ENCODE measurements around the gene ARID1B. TPM values are rescaled to one million over a fixed set of nuclear protein-coding genes. Genes with fewer than 3 reads are reported as not detected.

Gene ARID1B
- total and polyA plus RNA-seq, 9 of the 15 experiments (the other 6 are each of a cell fraction or from before 2014, with no cell fraction given), result 12.5 to 50.5 (median 25.8) TPM

- Histone ChIP-seq H3K9ac (ENCODE audit: insufficient read depth in 1 of 2, low read depth in 2 of 2, low read length in 2 of 2) (no peak overlapping the region), H3K4me1 (replicated peaks in 1 of 2; ENCODE audit: control insufficient read depth in 2 of 2, insufficient read depth in 2 of 2, low read length in 2 of 2) (peaks cover 30 to 73% of the 10 kb centered on the region in 2 experiments), H3K79me2 (ENCODE audit: control insufficient read depth, insufficient read depth, low read length) (no peaks in the 10 kb centered on the region), H3K4me3 (no peak overlapping the region), H3K9me3 (replicated peaks; ENCODE audit: control insufficient read depth, insufficient read depth, low read depth, low read length) (no peaks in the 10 kb centered on the region), H3K27ac (ENCODE audit: extremely low read depth, low read depth, low read length) (no peak overlapping the region), H2AFZ (ENCODE audit: low read depth, low read length) (no peak overlapping the region), H3K4me2 (ENCODE audit: insufficient read depth, low read length) (no peak overlapping the region), H3K27me3 (ENCODE audit: control insufficient read depth in 2 of 2, insufficient read depth in 2 of 2, low read length in 2 of 2) (peaks cover 0 to 1% of the 10 kb centered on the region in 2 experiments; a peak in 1 of 5 replicates), H3K9me1 (ENCODE audit: control insufficient read depth, insufficient read depth, low read length) (no peaks in the 10 kb centered on the region), H3K36me3 (ENCODE audit: control insufficient read depth, insufficient read depth, low read length) (no peaks in the 10 kb centered on the region), H4K20me1 (replicated peaks; ENCODE audit: control insufficient read depth, insufficient read depth, low read length) (no peaks in the 10 kb centered on the region)
- TF ChIP-seq FOXP1 (CRISPR knock-in tag; IDR thresholded peaks at IDR 0.05) (no peak), ASH1L (IDR thresholded peaks at IDR 0.05; ENCODE audit: borderline replicate concordance, low read depth, partially characterized antibody) (no peak), C11orf30 (IDR thresholded peaks at IDR 0.05; ENCODE audit: low read depth) (no peak), FOS (IDR thresholded peaks at IDR 0.05; ENCODE audit: extremely low read depth, insufficient read length) (no peak), GABPB1 (CRISPR knock-in tag; IDR thresholded peaks at IDR 0.05) (no peak), RBM14 (IDR thresholded peaks at IDR 0.05; ENCODE audit: borderline replicate concordance, insufficient read depth, low read depth, low read length) (no peak), SIN3A (IDR thresholded peaks at IDR 0.05; ENCODE audit: borderline replicate concordance in 2 of 2, control insufficient read depth in 1 of 2, low read depth in 2 of 2, low read length in 2 of 2) (no peak), DDX20 (tag; IDR thresholded peaks at IDR 0.05; ENCODE audit: low read depth) (no peak), STAT6 (CRISPR knock-in tag; IDR thresholded peaks at IDR 0.05) (no peak), POLR2G (IDR thresholded peaks at IDR 0.05; ENCODE audit: low read depth, low read length) (no peak), MCM3 (IDR thresholded peaks at IDR 0.05) (no peak)
- ATAC-seq (no peak), DNase-seq (ENCODE audit: extremely low read depth in 1 of 4, low spot score in 3 of 4) (no peak), FAIRE-seq (no peak)
- BruUV-seq (replicated peaks), result no TSS peak
- POLR2A ChIA-PET, result interaction anchor here (0.7 to 1.7 kb wide), 5 partner anchors 10 to 724 kb away, joined by 3 read pairs; no protein-coding TSS in a partner anchor
- in situ Hi-C loops (cut with MboI), result no loop called here
- intact Hi-C loops (cut with micrococcal nuclease), result no loop called here
- CTCF ChIA-PET (ENCODE audit: low intra/inter-chr PET ratio), result no interaction called here
- WGBS (ENCODE audit: insufficient coverage, low coverage, missing lambda C conversion rate), result 80% methylated on average over 15 of the region's 15 CpGs
Observed at GRCh38 chr6:157223511-157223910, 446.3 kb downstream of the ARID1B start.
